ENCODE data around the gene POLDIP2. TPM values are rescaled to one million over a fixed set of nuclear protein-coding genes. Genes with fewer than 3 reads are reported as not detected.

POLDIP2 gene
- total and polyA plus RNA-seq, 8 donors, result 41.9 to 118 (median 60.7) TPM

GRCh38 chr17:28371245-28372202 is 14.2 kb upstream of the POLDIP2 start, which contains the start of gene SARM1:
SARM1 (plus strand) TSS chr17:28371694; CDS start chr17:28372033, 339 bp downstream.
- Histone ChIP-seq H3K27ac (peak within 1 kb of the TSS; percentile 20 to 83 (median 75)), H3K27me3 (peaks cover 0 to 25% (median 5%) of the 10 kb centered on the region in 3 donors), H3K4me3 (peak within 1 kb of the TSS; percentile 56 to 76 (median 66)), H3K4me1 (peaks cover 28 to 43% (median 38%) of the 10 kb centered on the region in 4 donors), H3K9me3 (no peaks in the 10 kb centered on the region), H3K36me3 (no peaks in the 10 kb centered on the region)
- TF ChIP-seq CTCF (IDR thresholded peaks at IDR 0.05) (no peak), EP300 (IDR thresholded peaks at IDR 0.05) (no peak), POLR2AphosphoS5 (IDR thresholded peaks at IDR 0.05) (no peak), POLR2A (IDR thresholded peaks at IDR 0.05) (no peak)
- 1 to 2% (median 1%) methylated on average over 48 to 80 of the region's 80 CpGs for WGBS, 5 donors
- peak; percentile 65 to 96 for DNase-seq
- intact Hi-C loops (cut with DNase I; ENCODE audit: low total_unique reads), result no loop called here

GRCh38 chr17:28370744-28371103 is 13.4 kb upstream of the POLDIP2 start:
- H3K4me1 ChIP-seq, result peaks cover 28 to 43% (median 38%) of the 10 kb centered on the region in 4 donors
- H3K27ac ChIP-seq, result peak overlapping the region in 4 of 5 donors; percentile 59 to 83 (median 75)
- no peak for DNase-seq
- H3K9me3 ChIP-seq, result no peaks in the 10 kb centered on the region
- no peaks in the 10 kb centered on the region for H3K36me3 ChIP-seq
- H3K27me3 ChIP-seq, result peaks cover 0 to 25% (median 5%) of the 10 kb centered on the region in 3 donors
- peak overlapping the region in 1 of 4 donors; percentile 71 for H3K4me3 ChIP-seq
- intact Hi-C loops (cut with DNase I; ENCODE audit: low total_unique reads), result no loop called here
- TF ChIP-seq CTCF (IDR thresholded peaks at IDR 0.05), result no peak
- TF ChIP-seq POLR2AphosphoS5 (IDR thresholded peaks at IDR 0.05), result no peak
- no peak for TF ChIP-seq EP300 (IDR thresholded peaks at IDR 0.05)
- no peak for TF ChIP-seq POLR2A (IDR thresholded peaks at IDR 0.05)
- WGBS, 5 donors, result 42 to 77% (median 50%) methylated on average over 1 of the region's 1 CpG

GRCh38 chr17:28370035-28370743 is 12.9 kb upstream of the POLDIP2 start, which contains the start of gene VTN:
VTN (minus strand) TSS chr17:28370307; CDS start chr17:28370203, 104 bp downstream.
- Histone ChIP-seq H3K4me3 (peak within 1 kb of the TSS; percentile 56 to 76 (median 66)), H3K4me1 (peaks cover 28 to 43% (median 38%) of the 10 kb centered on the region in 4 donors), H3K9me3 (no peaks in the 10 kb centered on the region), H3K36me3 (peaks cover 0 to 5% (median 2%) of the 10 kb centered on the region in 4 donors), H3K27me3 (peaks cover 0 to 25% (median 5%) of the 10 kb centered on the region in 3 donors), H3K27ac (peak within 1 kb of the TSS in 4 of 5 donors; percentile 59 to 83 (median 75))
- intact Hi-C loops (cut with DNase I; ENCODE audit: low total_unique reads), result no loop called here
- peak; percentile 47 to 57 for DNase-seq
- 12 to 22% (median 16%) methylated on average over 6 to 8 of the region's 8 CpGs for WGBS, 5 donors
- TF ChIP-seq EP300 (IDR thresholded peaks at IDR 0.05) (no peak), POLR2A (IDR thresholded peaks at IDR 0.05) (no peak), CTCF (IDR thresholded peaks at IDR 0.05) (no peak), POLR2AphosphoS5 (IDR thresholded peaks at IDR 0.05) (peak in 1 of 3 donors; percentile 27)

- no peak for DNase-seq
- H3K27ac ChIP-seq, result peak overlapping the region in 2 of 5 donors; percentile 75
- TF ChIP-seq POLR2AphosphoS5 (IDR thresholded peaks at IDR 0.05) (no peak), POLR2A (IDR thresholded peaks at IDR 0.05) (no peak), EP300 (IDR thresholded peaks at IDR 0.05) (no peak), CTCF (IDR thresholded peaks at IDR 0.05) (no peak)
- H3K4me3 ChIP-seq, result no peak overlapping the region
- H3K4me1 ChIP-seq, result peaks cover 28 to 43% (median 38%) of the 10 kb centered on the region in 4 donors
- peaks cover 0 to 10% (median 7%) of the 10 kb centered on the region in 4 donors for H3K36me3 ChIP-seq
- intact Hi-C loops (cut with DNase I; ENCODE audit: low total_unique reads), result no loop called here
- peaks cover 0 to 25% (median 5%) of the 10 kb centered on the region in 3 donors for H3K27me3 ChIP-seq
- 50 to 66% (median 56%) methylated on average over 4 to 10 of the region's 10 CpGs for WGBS, 5 donors
- no peaks in the 10 kb centered on the region for H3K9me3 ChIP-seq
These were observed 12.3 kb upstream of the POLDIP2 start for GRCh38 chr17:28369684-28370034.

Data from stomach (tissue), 9 donors.